IMR-90 (cell line): Measurements from ENCODE around the gene ZBED4. TPM values are rescaled to one million over a fixed set of nuclear protein-coding genes. Genes with fewer than 3 reads are reported as not detected.

Source experiments
- ATAC-seq: fragments of 200-7000 bp; cut with Tn5 transposase; 2 replicates; pipeline ENCODE4 v1.9.1; 2020; ENCODE audit warnings: low read depth, mild to moderate bottlenecking, moderate library complexity
- BruUV-seq: library from RNA; stranded (reverse); fragments of 400-500 nt; replicated peaks from 2 replicates; lab custom pipeline; 2021; lab: Mats Ljungman, UMichigan
- CTCF ChIA-PET: fragments of 300-600 bp; formaldehyde crosslinking; extraction: SDS; loops from one replicate; lab custom pipeline; 2021; ENCODE audit warnings: antibody characterized with exemption; lab: Yijun Ruan, JAX
- POLR2A ChIA-PET: fragments of 300-600 bp; sonication (Branson Sonifier 250); formaldehyde crosslinking; loops from one replicate; lab custom pipeline; 2022; ENCODE audit warnings: antibody characterized with exemption; ENCODE audit not compliant: unreplicated experiment; lab: Charles Lee
- DNase-seq: peaks from one replicate; pipeline ENCODE4 v3.0.0; 2013
- H2AFZ ChIP-seq: replicated peaks from 2 replicates; pipeline ENCODE3; 2013; ENCODE audit warnings: low read length, mild to moderate bottlenecking; ENCODE audit not compliant: poor library complexity
- H2AK5ac ChIP-seq: 2 replicates; pipeline ENCODE4 v1.6.1; 2013; ENCODE audit warnings: low read depth, low read length, inconsistent platforms
- H2AK9ac ChIP-seq: replicated peaks from 2 replicates; pipeline ENCODE3; 2013; ENCODE audit warnings: mild to moderate bottlenecking, low read depth, low read length, moderate library complexity; ENCODE audit not compliant: poor library complexity
- H2BK120ac ChIP-seq: 2 replicates; pipeline ENCODE4 v1.6.1; 2013; ENCODE audit warnings: low read depth, low read length, inconsistent platforms
- H2BK15ac ChIP-seq: 3 replicates; pipeline ENCODE4 v1.6.1; 2013; ENCODE audit warnings: low read depth, low read length, inconsistent platforms
- H2BK20ac ChIP-seq: 2 replicates; pipeline ENCODE4 v1.6.1; 2013; ENCODE audit warnings: low read depth, mild to moderate bottlenecking, inconsistent platforms, low read length, moderate library complexity
- H2BK5ac ChIP-seq: 2 replicates; pipeline ENCODE4 v1.6.1; 2013; ENCODE audit warnings: mild to moderate bottlenecking, low read depth, low read length, inconsistent platforms; ENCODE audit not compliant: poor library complexity, severe bottlenecking
- H3K14ac ChIP-seq: replicated peaks from 2 replicates; pipeline ENCODE4 v1.6.1; 2013; ENCODE audit warnings: low read depth, low read length, inconsistent platforms
- H3K18ac ChIP-seq: 2 replicates; pipeline ENCODE4 v1.6.1; 2013; ENCODE audit warnings: low read depth, low read length, control low read depth
- H3K23ac ChIP-seq: 2 replicates; pipeline ENCODE4 v1.6.1; 2013; ENCODE audit warnings: low read depth, low read length, inconsistent platforms
- H3K27ac ChIP-seq: 2 replicates; pipeline ENCODE4 v1.5.1; 2013; ENCODE audit warnings: mild to moderate bottlenecking, control low read depth, low read length; ENCODE audit not compliant: insufficient read depth
- H3K27me3 ChIP-seq: 2 replicates; pipeline ENCODE4 v1.6.1; 2013; ENCODE audit warnings: low read length; ENCODE audit not compliant: control insufficient read depth, insufficient read depth
- H3K36me3 ChIP-seq: 2 replicates; pipeline ENCODE4 v1.6.1; 2013; ENCODE audit warnings: low read length, mixed read lengths; ENCODE audit not compliant: control insufficient read depth, insufficient read depth
- H3K4ac ChIP-seq: 2 replicates; pipeline ENCODE4 v1.6.1; 2013; ENCODE audit warnings: low read depth, low read length, inconsistent platforms
- H3K4me1 ChIP-seq: 2 replicates; pipeline ENCODE4 v1.6.1; 2013; ENCODE audit warnings: low read length, mixed read lengths; ENCODE audit not compliant: control insufficient read depth, insufficient read depth
- H3K4me2 ChIP-seq: 2 replicates; pipeline ENCODE4 v1.6.1; 2013; ENCODE audit warnings: low read depth, mild to moderate bottlenecking, control low read depth, low read length, moderate library complexity
- H3K4me3 ChIP-seq: 2 replicates; pipeline ENCODE4 v1.5.1; 2013; ENCODE audit warnings: low read depth, mild to moderate bottlenecking, control low read depth, low read length, moderate library complexity; ENCODE audit not compliant: insufficient read depth
- H3K56ac ChIP-seq: 2 replicates; pipeline ENCODE4 v1.6.1; 2013; ENCODE audit warnings: low read length, inconsistent platforms; ENCODE audit not compliant: insufficient read depth; ENCODE audit errors: extremely low read depth
- H3K79me1 ChIP-seq, 2 experiments: 2 replicates each; pipeline ENCODE4 v1.6.1; 2013; ENCODE audit warnings: low read length in 2 of 2, inconsistent platforms in 1 of 2, low read depth in 1 of 2
- H3K9ac ChIP-seq: 2 replicates; pipeline ENCODE4 v1.6.1; 2013; ENCODE audit warnings: low read depth, low read length, control low read depth
- H3K9me1 ChIP-seq: 2 replicates; pipeline ENCODE4 v1.6.1; 2013; ENCODE audit warnings: low read length, inconsistent platforms; ENCODE audit not compliant: insufficient read depth
- H3K9me3 ChIP-seq: 2 replicates; pipeline ENCODE4 v1.6.1; 2013; ENCODE audit warnings: low read length; ENCODE audit not compliant: control insufficient read depth, insufficient read depth
- H4K20me1 ChIP-seq: 2 replicates; pipeline ENCODE4 v1.6.1; 2013; ENCODE audit warnings: low read length, inconsistent platforms; ENCODE audit not compliant: insufficient read depth
- H4K5ac ChIP-seq: 2 replicates; pipeline ENCODE4 v1.6.1; 2013; ENCODE audit warnings: mild to moderate bottlenecking, low read depth, low read length, control low read depth
- H4K8ac ChIP-seq, 2 experiments: 2 replicates each; pipeline ENCODE4 v1.6.1; 2013; ENCODE audit warnings: low read depth in 2 of 2, low read length in 2 of 2, control low read depth in 1 of 2, inconsistent platforms in 1 of 2
- H4K91ac ChIP-seq: 2 replicates; pipeline ENCODE4 v1.6.1; 2013; ENCODE audit warnings: low read depth, low read length, inconsistent platforms; ENCODE audit not compliant: insufficient read depth
- BHLHE40 ChIP-seq: fragments of 150-350 bp; IDR thresholded peaks from 2 replicates; pipeline ENCODE4 v1.6.1; 2016; ENCODE audit warnings: mild to moderate bottlenecking, low read depth, low read length
- CEBPB ChIP-seq: IDR thresholded peaks from 2 replicates; pipeline ENCODE4 v1.6.1; 2012; ENCODE audit warnings: low read depth, low read length, improper control_type of control experiment
- CHD1 ChIP-seq: IDR thresholded peaks from 2 replicates; pipeline ENCODE4 v1.6.1; 2012; ENCODE audit warnings: low read depth, low read length, improper control_type of control experiment
- FOS ChIP-seq: fragments of 150-350 bp; IDR thresholded peaks from 2 replicates; pipeline ENCODE4 v1.6.1; 2016; ENCODE audit warnings: low read depth, low read length
- MAFK ChIP-seq: IDR thresholded peaks from 2 replicates; pipeline ENCODE4 v1.6.1; 2012; ENCODE audit warnings: low read depth, low read length, improper control_type of control experiment
- MAZ ChIP-seq: IDR thresholded peaks from 2 replicates; pipeline ENCODE4 v1.6.1; 2012; ENCODE audit warnings: low read depth, mild to moderate bottlenecking, low read length, improper control_type of control experiment, moderate library complexity, borderline replicate concordance
- MXI1 ChIP-seq: IDR thresholded peaks from 2 replicates; pipeline ENCODE4 v1.6.1; 2012; ENCODE audit warnings: low read depth, mild to moderate bottlenecking, low read length, moderate library complexity, borderline replicate concordance
- NFE2L2 ChIP-seq: fragments of 150-350 bp; IDR thresholded peaks from 2 replicates; pipeline ENCODE4 v1.6.1; 2016; ENCODE audit warnings: low read depth, mild to moderate bottlenecking, low read length
- POLR2A ChIP-seq: IDR thresholded peaks from 2 replicates; pipeline ENCODE4 v1.6.1; 2012; ENCODE audit warnings: mild to moderate bottlenecking, low read depth, low read length
- RAD21 ChIP-seq: IDR thresholded peaks from 2 replicates; pipeline ENCODE4 v1.6.1; 2012; ENCODE audit warnings: low read length, improper control_type of control experiment
- RCOR1 ChIP-seq: IDR thresholded peaks from 2 replicates; pipeline ENCODE4 v1.6.1; 2012; ENCODE audit warnings: mild to moderate bottlenecking, low read length, improper control_type of control experiment; ENCODE audit not compliant: insufficient replicate concordance
- RFX5 ChIP-seq: IDR thresholded peaks from 2 replicates; pipeline ENCODE4 v1.8.0; 2012; ENCODE audit warnings: low read depth, mild to moderate bottlenecking, low read length, moderate library complexity
- SMC3 ChIP-seq: fragments of 150-350 bp; IDR thresholded peaks from 2 replicates; pipeline ENCODE4 v1.6.1; 2016; ENCODE audit warnings: low read depth, mild to moderate bottlenecking, antibody characterized with exemption, low read length, moderate library complexity
- WGBS, 2 experiments: methylation state at CpG; one replicate each; pipeline versions ENCODE4 v1.1.5 to v1.1.7; 2013; ENCODE audit warnings: missing lambda C conversion rate in 2 of 2; ENCODE audit not compliant: insufficient read length in 1 of 2; ENCODE audit errors: extremely low coverage in 2 of 2; 5-methylcytosine and 5-hydroxymethylcytosine counted together
- dilution Hi-C: fragments of 300-500 bp; cut with HindIII; formaldehyde crosslinking; loops from one replicate; pipeline ENCODE4 v1.14.3; 2018; ENCODE audit warnings: low sequenced_read_pairs; ENCODE audit not compliant: unreplicated experiment
- in situ Hi-C: fragments of 300-500 bp; cut with MboI; formaldehyde crosslinking; loops from 3 replicates; pipeline ENCODE4 v1.14.3; 2019; ENCODE audit warnings: low sequenced_read_pairs, inconsistent platforms, mixed read lengths
- intact Hi-C: fragments of 100-400 bp; cut with micrococcal nuclease; formaldehyde crosslinking; loops from 2 replicates; pipeline ENCODE4 v1.10.0; 2022
- polyA plus RNA-seq, 3 experiments: library from polyadenylated mRNA; depleted of rRNA; stranded (reverse); fragments of >200 nt; gene quantifications; 2 replicates each; pipeline ENCODE4 v1.2.3, GENCODE V29; 2012; ENCODE audit warnings: low replicate concordance in 1 of 3
- total RNA-seq: library from RNA; depleted of rRNA; stranded (reverse); fragments of >200 nt; gene quantifications from 2 replicates; pipeline ENCODE4 v1.2.3, GENCODE V29; 2012
- TF ChIP-seq, protein P1 (sequence below): fragments of 150-350 bp; IDR thresholded peaks from 2 replicates; pipeline ENCODE4 v1.6.1; 2017; ENCODE audit warnings: mild to moderate bottlenecking, antibody characterized with exemption, low read length, low read depth
- TF ChIP-seq, protein P2 (sequence below): fragments of 150-350 bp; IDR thresholded peaks from 2 replicates; pipeline ENCODE4 v1.6.1; 2016; ENCODE audit warnings: low read depth, mild to moderate bottlenecking, low read length, moderate library complexity, borderline replicate concordance
- TF ChIP-seq, protein P3 (sequence below): conservative IDR thresholded peaks from 2 replicates; pipeline ENCODE4 v1.5.1; 2012; ENCODE audit warnings: mild to moderate bottlenecking, low read depth, low read length, improper control_type of control experiment

The ZBED4 gene
- total and polyA plus RNA-seq, 2 of the 4 experiments (the other 2 are of a cell fraction) = 9.3 to 10.5 TPM

DNA sequence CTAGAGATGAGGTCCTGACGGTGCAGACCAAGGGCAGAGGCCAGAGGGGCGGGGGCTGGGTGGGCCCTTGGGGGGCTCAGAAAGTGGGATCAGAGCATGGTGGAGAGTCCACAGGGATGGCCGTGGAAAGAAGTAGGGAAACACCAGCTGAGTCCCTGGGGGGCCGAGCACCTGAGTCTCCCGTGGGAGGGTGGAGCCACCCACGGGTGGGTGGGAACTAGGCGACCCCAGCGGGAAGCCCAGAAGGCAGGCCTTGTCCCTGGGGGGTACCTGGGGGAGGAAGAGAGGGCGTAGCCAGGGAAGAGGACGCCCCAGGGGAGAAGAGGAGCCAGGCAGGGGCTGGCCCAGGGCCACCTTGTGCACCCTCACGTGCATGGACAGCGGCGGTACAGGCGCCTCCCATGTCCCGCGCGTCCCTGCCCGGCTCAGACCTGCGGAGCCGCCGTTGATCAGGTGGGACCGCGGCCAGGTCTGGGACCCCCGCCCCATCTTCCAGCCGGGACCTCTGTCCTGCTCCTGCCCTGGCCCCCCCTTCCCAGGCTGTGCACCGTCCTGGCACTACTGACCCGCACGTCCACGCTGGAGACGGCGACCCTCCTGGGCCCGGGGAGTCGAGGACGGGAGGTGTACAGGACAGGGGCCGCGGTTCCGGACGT is 75.0 kb downstream of the ZBED4 start:
- no peak for DNase-seq
- H4K91ac ChIP-seq = no peak overlapping the region
- no peak overlapping the region for H2AK5ac ChIP-seq
- ATAC-seq = no peak
- dilution Hi-C loops = no loop called here
- no peaks in the 10 kb centered on the region for H3K9me3 ChIP-seq
- H3K4me1 ChIP-seq = peaks cover 5% of the 10 kb centered on the region
- H2AK9ac ChIP-seq = peak overlapping the region; percentile 72
- H2AFZ ChIP-seq = no peak overlapping the region
- no peaks in the 10 kb centered on the region for H3K9me1 ChIP-seq
- in situ Hi-C loops = no loop called here
- no peak overlapping the region for H4K5ac ChIP-seq
- no peak overlapping the region for H3K18ac ChIP-seq
- H3K4me3 ChIP-seq = no peak overlapping the region
- H4K20me1 ChIP-seq = no peaks in the 10 kb centered on the region; the same call in 1 of the 2 replicates
- H3K14ac ChIP-seq = no peak overlapping the region
- peaks cover 16% of the 10 kb centered on the region; the same call in 1 of the 2 replicates for H3K36me3 ChIP-seq
- H3K27me3 ChIP-seq = no peaks in the 10 kb centered on the region
- no peak overlapping the region for H3K9ac ChIP-seq
- H3K79me1 ChIP-seq = no peaks in the 10 kb centered on the region
- ChIA-PET CTCF (no interaction called here), POLR2A (interaction anchor here (1.3 kb wide), 1 partner anchor 10 kb away, joined by 3 read pairs; the partner anchor contains the start of genes ALG12 and CRELD2)
- BruUV-seq = no TSS peak
- H2BK120ac ChIP-seq = no peak overlapping the region
- H3K56ac ChIP-seq = no peak overlapping the region
- intact Hi-C loops = no loop called here
- H3K27ac ChIP-seq = no peak overlapping the region
- H3K4ac ChIP-seq = no peak overlapping the region
- H3K23ac ChIP-seq = no peak overlapping the region
- H2BK15ac ChIP-seq = no peak overlapping the region
- no peak overlapping the region for H3K4me2 ChIP-seq
- TF ChIP-seq BHLHE40 (no peak), MXI1 (no peak), RCOR1 (no peak), FOS (no peak), CEBPB (no peak), NFE2L2 (no peak), MAZ (no peak), SMC3 (no peak), RAD21 (no peak), RFX5 (no peak), CHD1 (no peak), POLR2A (no peak), MAFK (no peak)
- TF ChIP-seq, protein P1, sequence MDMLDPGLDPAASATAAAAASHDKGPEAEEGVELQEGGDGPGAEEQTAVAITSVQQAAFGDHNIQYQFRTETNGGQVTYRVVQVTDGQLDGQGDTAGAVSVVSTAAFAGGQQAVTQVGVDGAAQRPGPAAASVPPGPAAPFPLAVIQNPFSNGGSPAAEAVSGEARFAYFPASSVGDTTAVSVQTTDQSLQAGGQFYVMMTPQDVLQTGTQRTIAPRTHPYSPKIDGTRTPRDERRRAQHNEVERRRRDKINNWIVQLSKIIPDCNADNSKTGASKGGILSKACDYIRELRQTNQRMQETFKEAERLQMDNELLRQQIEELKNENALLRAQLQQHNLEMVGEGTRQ = no peak
- TF ChIP-seq, protein P2, sequence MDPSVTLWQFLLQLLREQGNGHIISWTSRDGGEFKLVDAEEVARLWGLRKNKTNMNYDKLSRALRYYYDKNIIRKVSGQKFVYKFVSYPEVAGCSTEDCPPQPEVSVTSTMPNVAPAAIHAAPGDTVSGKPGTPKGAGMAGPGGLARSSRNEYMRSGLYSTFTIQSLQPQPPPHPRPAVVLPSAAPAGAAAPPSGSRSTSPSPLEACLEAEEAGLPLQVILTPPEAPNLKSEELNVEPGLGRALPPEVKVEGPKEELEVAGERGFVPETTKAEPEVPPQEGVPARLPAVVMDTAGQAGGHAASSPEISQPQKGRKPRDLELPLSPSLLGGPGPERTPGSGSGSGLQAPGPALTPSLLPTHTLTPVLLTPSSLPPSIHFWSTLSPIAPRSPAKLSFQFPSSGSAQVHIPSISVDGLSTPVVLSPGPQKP = no peak
- TF ChIP-seq, protein P3, sequence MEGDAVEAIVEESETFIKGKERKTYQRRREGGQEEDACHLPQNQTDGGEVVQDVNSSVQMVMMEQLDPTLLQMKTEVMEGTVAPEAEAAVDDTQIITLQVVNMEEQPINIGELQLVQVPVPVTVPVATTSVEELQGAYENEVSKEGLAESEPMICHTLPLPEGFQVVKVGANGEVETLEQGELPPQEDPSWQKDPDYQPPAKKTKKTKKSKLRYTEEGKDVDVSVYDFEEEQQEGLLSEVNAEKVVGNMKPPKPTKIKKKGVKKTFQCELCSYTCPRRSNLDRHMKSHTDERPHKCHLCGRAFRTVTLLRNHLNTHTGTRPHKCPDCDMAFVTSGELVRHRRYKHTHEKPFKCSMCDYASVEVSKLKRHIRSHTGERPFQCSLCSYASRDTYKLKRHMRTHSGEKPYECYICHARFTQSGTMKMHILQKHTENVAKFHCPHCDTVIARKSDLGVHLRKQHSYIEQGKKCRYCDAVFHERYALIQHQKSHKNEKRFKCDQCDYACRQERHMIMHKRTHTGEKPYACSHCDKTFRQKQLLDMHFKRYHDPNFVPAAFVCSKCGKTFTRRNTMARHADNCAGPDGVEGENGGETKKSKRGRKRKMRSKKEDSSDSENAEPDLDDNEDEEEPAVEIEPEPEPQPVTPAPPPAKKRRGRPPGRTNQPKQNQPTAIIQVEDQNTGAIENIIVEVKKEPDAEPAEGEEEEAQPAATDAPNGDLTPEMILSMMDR = no peak
- H2BK20ac ChIP-seq = no peak overlapping the region
- H2BK5ac ChIP-seq = no peak overlapping the region
- no peak overlapping the region for H4K8ac ChIP-seq
- 43% methylated on average over 20 of the region's 38 CpGs; no CpG with 5 or more reads in 1 of the 2 experiments for WGBS, 2 experiments
